Cardiac fibroblast (primary cell): ENCODE results near the gene DHRS12.

Experiments
- DNase-seq, 2 donors: peaks; one replicate each; pipeline versions ENCODE4 v3.0.0 to v3.0.0-alpha.2; 2010; ENCODE audit warnings: low read depth in 2 of 2
- H3K4me3 ChIP-seq, 2 donors: replicated peaks in 1 of 2; 1 replicate in 1 of 2; 2 replicates in 1 of 2; pipeline ENCODE4 v1.5.1; 2011; ENCODE audit warnings: low read depth in 2 of 2, low read length in 2 of 2, mild to moderate bottlenecking in 2 of 2, moderate library complexity in 1 of 2
- TF ChIP-seq, protein P1 (sequence below): IDR thresholded peaks from one replicate; pipeline ENCODE4 v1.5.1; 2011; ENCODE audit warnings: low read depth, mild to moderate bottlenecking, low read length, inconsistent platforms

The DHRS12 gene

DNA sequence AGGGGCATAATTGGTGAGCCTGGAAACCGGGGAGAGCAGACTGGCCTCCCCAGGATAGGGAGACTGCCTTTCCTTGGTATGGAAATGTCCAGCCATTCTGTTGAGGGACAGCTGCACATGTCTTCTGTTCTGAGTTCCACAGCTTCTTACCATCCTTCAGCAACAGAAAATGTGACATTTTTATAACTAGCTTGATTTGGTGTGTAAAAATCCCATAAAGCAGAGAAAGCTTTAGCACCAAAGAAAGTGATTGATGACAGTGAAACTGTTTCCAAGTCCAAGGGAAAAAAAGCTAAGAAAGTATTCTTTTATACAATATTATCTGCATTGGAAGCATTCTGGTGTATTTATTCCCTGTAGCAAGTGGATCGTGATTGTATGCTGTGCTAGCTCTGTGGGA is 61.9 kb downstream of the DHRS12 start:
- no peak for DNase-seq
- no peak overlapping the region for H3K4me3 ChIP-seq
- TF ChIP-seq, protein P1, sequence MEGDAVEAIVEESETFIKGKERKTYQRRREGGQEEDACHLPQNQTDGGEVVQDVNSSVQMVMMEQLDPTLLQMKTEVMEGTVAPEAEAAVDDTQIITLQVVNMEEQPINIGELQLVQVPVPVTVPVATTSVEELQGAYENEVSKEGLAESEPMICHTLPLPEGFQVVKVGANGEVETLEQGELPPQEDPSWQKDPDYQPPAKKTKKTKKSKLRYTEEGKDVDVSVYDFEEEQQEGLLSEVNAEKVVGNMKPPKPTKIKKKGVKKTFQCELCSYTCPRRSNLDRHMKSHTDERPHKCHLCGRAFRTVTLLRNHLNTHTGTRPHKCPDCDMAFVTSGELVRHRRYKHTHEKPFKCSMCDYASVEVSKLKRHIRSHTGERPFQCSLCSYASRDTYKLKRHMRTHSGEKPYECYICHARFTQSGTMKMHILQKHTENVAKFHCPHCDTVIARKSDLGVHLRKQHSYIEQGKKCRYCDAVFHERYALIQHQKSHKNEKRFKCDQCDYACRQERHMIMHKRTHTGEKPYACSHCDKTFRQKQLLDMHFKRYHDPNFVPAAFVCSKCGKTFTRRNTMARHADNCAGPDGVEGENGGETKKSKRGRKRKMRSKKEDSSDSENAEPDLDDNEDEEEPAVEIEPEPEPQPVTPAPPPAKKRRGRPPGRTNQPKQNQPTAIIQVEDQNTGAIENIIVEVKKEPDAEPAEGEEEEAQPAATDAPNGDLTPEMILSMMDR, result no peak

DNA sequence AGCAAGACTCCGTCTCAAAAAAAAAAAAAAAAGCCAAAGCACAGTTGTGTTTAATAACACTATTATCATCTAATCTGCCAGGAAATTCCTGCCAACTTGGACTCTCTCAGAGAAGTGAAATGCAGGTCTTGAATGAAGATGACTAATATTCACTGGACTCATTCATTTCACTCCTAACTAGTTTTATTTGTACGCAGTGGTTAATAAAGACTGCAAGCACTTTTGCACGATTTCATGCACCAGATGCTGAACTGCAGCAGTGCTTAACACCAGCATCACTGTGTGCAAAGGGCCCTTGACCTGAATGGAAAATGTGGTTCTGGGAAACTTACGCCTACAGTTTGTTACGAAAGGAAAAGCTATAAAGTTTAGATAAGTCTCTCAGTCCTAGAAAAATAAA is 63.3 kb downstream of the DHRS12 start:
- peak; percentile 33 to 64 for DNase-seq
- TF ChIP-seq, protein P1, result no peak
- H3K4me3 ChIP-seq, result no peak overlapping the region

DNA sequence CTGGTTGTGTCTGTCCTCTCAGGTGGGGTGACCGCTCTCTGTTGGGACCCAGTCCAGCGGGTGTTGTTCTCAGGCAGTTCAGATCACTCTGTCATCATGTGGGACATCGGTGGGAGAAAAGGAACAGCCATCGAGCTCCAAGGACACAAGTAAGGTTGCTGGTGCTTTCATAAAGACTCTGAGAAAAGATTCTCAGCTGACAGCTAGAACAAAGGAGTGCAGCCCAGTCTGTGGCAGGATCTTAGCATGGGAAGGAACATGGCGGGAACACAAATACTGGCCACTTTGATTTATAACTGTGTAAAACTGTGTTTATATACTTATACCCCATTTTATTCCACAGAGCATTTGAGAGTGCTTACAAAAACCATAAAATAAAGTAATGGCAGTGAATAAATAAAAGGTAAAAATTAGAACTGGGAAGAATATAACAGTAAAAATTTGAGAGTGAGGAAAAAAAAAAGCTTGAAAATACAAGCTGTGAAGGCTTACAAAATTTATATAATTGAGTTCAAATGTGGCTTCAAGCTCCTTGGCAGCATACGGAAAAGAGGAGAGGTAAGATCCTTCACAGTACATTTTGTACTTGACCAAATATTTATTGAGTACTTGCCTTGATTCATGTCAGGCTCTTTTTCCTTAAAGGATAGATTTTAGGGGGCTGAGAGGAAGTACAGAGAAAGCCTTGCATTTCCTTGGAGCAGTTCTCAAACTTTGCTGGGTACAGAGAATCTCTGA is 64.8 kb downstream of the DHRS12 start:
- no peak for DNase-seq
- TF ChIP-seq, protein P1, result no peak
- H3K4me3 ChIP-seq, result no peak overlapping the region

DNA sequence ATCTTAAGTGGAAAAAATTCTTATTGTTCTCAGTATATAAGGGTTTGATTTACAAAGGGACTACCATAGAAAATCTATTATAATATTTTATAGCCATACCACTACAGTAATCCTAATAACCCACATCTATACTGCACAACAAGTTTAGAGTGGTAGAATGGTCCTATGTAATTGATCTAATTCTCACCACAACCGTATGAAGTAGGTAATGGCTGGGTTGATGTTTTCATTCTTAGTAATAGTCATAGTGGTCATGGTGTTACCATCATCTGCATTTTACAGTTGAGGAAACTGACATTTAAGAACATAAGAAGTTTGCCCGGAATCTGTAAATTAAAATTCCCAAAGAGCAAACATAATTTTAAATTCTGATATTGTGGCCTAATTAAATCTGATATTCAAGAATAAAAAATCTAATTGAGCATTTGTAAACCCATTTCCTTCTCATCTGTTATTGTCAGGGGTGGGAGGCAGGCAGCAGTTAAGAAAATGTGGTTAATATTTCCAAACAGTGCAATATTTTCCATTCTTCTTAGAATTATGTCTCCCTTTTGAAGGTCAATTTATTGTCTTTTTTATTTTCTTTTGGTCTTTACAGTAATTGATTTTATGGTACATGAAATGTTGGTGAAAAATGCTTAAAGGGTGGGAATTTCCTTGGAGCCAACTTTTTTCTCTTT is 65.6 kb downstream of the DHRS12 start:
- DNase-seq, result no peak
- no peak overlapping the region for H3K4me3 ChIP-seq
- TF ChIP-seq, protein P1, result no peak

DNA sequence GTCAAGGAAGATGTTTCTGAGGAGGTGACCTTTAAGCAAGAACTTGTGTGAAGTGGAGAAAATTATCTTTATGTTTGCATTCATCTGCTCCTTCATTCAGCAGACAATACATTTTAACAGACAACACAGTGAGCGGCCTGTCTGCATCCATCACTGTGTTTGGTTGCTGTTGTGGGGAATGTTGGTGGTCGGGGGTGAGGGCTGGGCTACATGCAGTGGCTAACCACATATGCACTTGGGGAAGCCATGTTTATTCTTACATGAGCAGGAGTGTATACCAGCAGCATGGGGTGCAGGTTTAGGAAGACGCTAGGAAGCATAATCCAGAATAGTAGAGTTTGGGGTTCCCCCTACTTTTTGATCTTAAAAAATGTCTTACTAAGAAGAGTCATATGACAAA is 66.4 kb downstream of the DHRS12 start:
- H3K4me3 ChIP-seq, result no peak overlapping the region
- no peak for DNase-seq
- TF ChIP-seq, protein P1, result no peak

DNA sequence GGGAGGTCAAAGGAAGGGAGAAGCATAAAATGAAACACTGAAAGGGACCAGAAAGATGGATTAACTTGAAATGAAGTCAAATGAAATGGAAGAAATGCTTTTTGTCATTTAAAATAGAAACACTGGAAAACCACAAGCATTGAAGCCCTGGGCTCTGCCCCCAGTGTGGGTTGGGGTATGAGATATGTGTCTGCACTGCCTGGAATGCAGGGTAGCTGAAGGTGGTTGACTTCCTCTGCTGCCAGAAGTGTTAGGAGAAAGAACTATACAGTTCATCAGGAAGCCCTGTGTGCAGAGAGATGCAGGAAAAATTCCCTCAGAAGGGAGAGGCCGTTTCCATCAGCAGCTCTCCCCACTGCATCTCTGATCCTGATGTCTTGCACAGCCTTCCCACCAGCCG is 69.2 kb downstream of the DHRS12 start:
- peak in 1 of 2 donors; percentile 7 for DNase-seq
- no peak overlapping the region for H3K4me3 ChIP-seq
- TF ChIP-seq, protein P1, result no peak
